GM18909 (cell line): Measurements from ENCODE around the gene AVEN.
A peak's percentile ranks its signal among the peaks of the same experiment; 100 is the strongest.

Experiments used
- ATAC-seq: cut with Tn5 transposase; IDR thresholded peaks from one replicate; pipeline ENCODE4 v1.9.1; 2021; ENCODE audit warnings: mild to moderate bottlenecking; ENCODE audit not compliant: unreplicated experiment, poor library complexity

The AVEN gene

DNA sequence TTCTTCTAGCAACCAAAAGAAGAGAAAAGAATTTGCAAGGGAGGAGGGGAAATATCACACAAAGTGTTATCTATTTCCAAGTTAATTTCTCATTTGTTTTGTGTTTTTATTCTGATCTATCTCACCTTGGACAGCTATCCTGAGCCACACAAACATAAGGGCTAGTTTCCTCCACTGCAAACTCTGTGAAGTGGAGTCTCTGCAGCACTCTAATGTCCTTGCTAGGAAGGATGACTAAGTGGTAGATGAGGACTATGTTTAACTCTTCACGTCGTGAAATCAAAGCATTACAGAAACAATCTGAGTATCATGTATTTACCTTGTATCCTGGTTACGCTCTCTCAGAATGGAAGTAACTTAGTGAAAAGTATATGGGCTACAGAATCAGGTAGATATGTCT, 104.6 kb downstream of the AVEN start:
- no peak for ATAC-seq

GRCh38 chr15:33932734-33933133, 106.3 kb downstream of the AVEN start:
- no peak for ATAC-seq

DNA sequence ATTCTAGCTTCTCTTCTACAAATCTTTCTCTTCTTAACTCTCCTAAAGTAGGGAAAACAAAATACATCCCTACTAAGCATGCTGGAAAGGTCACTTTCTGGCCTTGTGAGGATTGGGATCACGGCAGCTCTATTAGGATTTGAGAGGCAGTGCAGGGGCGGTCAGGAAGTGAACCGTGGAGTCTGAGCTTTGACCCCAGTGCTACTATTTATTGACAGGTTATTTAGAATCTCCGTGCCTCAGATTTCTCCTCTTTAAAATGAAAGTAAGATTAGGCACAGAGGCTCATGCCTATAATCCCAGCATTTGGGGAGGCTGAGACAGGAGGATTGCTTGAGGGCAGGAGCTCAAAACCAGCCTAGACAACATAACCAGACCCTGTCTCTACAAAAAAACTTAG, 112.7 kb downstream of the AVEN start:
- ATAC-seq, result no peak

DNA sequence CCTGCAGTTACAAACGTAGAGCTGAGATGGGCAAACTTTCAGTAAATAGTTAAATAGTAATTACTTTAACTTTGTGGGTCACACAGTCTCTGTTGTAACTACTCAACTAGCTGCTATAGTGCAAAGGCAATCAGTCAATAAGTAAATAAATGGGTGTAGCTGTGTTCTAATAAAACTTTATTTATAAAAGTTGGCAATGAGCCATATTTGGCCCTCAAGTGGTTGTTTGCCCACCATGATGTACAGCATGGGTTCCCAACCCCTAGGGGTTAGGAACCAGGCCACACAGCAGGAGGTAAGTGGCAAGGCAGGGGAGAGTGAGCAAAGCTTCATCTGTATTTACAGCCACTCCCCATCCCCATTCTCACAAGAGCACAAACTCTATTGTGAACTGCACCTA, 115.6 kb downstream of the AVEN start:
- ATAC-seq, result no peak

DNA sequence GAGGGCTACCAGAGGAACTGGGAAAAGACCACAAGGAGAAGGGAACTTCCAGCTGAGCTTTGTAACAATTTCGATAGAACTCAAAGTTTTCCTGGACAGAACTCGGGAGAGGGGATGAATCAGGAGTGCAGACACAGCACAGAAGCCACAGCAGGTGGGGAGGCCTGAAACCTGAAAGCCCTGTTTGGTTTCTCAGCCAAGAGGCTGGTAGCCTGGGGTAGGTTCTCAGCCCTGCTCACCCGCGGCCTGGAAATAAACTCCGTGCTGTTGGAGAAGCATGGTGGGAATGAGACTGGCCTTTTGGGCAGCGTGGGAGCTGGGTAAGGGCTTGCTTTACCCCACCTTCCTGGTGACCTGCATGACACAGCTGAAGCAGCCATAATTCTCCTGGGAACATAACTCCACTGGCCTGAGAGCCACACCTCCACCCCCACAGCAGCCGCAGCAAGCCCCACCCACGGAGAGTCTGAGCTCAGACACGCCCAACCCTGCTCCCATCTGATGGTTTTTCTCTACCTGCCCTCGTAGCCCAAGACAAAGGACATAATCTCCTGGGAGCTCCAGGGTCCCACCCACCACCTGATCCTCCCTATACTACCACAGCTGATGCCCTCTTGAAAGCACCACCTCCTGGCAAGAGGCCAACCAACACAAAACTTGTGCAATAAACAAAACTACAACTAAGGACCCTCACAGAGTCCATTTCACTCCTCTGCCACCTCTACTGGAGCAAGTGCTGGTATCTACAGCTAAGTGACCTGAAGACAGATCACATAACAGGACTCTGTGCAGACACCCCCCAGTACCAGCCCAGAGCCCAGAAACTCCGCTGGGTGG, 123.2 kb downstream of the AVEN start:
- no peak for ATAC-seq

DNA sequence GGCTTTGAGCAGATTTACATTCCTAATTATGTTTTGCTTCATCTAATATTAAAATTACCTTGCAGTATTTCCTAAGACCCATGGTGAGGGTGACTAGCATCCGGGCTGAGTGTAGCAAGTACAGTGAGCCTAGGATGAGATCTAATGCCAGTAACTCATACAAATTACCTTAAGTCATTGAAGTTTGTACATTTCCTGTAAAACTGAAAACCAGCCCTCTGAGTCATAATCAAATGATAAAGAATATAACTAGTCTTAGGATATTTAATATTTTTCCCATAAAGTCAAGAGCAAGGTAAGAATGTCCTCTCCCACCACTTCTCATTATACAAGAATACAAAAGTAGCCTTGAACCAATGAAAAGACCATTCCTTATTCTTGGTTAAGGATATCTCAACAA, 125.5 kb downstream of the AVEN start:
- ATAC-seq, result no peak

DNA sequence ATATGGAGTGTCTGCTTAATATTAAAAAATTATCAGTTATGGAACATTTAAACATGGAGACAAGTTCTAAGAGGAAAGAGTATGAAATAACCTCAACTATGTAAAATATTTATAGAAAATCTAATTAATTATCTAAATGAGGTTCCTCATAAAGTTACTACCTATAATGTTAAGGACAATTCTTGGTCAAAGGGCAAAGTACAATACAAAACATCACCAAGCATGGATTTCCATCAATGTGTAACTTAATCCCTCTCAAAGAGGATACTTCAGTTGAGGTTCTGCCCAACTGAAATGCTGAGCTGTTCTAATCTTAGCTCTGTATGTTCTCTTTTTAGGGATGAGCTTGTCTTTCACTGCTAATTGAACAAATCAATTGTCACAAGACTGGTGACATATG, 126.7 kb downstream of the AVEN start:
- ATAC-seq, result no peak

GRCh38 chr15:33910741-33911140, 128.3 kb downstream of the AVEN start:
- ATAC-seq, result no peak

- ATAC-seq, result no peak
These were observed 130.6 kb downstream of the AVEN start for GRCh38 chr15:33908406-33908805.

DNA sequence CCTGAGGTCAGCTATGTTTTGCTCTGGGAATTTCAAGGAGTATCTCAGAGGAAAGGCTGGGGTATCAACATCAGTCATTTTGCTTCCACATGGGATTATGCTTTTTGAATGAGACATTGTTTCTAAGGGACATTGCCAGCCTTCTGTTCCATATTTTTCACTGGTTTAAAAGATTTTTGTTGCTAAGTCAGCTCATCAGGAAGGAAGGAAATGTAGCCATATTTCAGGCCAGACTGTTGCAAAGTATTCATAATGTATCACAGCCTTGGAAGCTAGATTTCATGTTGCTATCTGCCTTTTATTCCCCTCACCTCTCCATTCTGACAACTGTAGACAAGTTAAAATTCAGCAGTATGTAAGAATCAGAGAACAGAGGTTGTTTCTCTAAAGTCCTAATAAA, 131.7 kb downstream of the AVEN start:
- no peak for ATAC-seq

GRCh38 chr15:33903661-33904060, 135.3 kb downstream of the AVEN start:
- no peak for ATAC-seq

DNA sequence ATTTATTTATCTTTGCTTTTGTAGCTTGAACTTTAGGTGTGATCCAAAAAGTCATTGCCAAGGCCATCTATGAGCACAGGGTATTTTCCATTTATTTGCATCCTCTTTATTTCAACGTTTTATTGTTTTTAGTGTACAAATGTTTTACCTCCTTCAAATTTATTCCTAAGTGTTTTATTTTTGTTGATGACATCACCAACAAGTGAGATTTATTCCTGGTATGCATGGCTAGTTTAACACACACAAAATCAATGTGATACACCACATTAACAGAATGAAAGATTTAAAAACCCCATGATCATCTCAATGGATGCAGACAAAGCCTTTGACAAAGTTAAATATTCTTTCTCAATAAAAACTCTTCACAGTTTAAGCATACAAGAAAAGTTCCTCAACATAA, 137.0 kb downstream of the AVEN start:
- ATAC-seq, result no peak

DNA sequence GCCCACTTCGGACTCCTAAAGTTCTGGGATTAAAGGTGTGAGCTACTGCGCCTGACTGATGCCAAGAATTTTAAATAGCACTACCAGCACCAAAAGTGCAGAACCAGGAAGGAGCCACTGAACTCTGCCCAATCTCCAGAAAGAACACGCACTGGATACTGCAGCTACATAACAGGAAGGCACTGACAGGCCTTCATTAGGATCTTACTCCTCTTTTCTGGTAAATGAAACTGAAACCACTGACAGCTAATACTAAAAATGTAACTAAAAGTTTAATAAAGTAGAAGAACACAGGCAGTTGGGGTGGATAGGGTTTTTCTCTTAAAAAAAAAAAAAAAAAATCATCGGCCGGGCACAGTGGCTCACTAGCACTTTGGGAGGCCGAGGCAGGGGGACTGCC, 144.8 kb downstream of the AVEN start:
- ATAC-seq, result peak; percentile 87

GRCh38 chr15:33888176-33888575, 150.8 kb downstream of the AVEN start:
- no peak for ATAC-seq

DNA sequence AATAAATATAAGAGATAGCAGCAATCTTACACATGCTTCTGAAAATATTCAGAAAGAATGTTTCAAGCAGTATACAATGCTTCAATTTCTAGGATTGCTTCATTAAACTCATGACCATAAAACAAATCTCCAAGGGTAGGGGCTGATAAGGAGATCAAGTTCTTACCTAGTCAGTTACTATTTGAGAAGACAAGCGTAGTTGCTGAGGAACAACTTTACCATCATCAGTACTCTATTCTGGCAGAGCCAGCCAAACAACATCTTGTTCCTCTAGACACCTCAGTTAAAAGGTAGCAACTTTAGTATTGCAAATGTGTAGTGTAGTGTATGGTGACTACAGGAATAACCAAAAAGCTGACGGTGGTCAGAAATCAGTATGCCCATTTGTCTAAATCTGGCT, 156.1 kb downstream of the AVEN start:
- ATAC-seq, result no peak

GRCh38 chr15:33874156-33874555, 164.8 kb downstream of the AVEN start:
- ATAC-seq, result no peak

GRCh38 chr15:33872416-33873106, 166.4 kb downstream of the AVEN start:
- no peak for ATAC-seq

- ATAC-seq, result no peak
These were observed 167.0 kb downstream of the AVEN start for GRCh38 chr15:33871980-33872379.

- no peak for ATAC-seq
These were observed 172.8 kb downstream of the AVEN start for GRCh38 chr15:33866101-33866737.

DNA sequence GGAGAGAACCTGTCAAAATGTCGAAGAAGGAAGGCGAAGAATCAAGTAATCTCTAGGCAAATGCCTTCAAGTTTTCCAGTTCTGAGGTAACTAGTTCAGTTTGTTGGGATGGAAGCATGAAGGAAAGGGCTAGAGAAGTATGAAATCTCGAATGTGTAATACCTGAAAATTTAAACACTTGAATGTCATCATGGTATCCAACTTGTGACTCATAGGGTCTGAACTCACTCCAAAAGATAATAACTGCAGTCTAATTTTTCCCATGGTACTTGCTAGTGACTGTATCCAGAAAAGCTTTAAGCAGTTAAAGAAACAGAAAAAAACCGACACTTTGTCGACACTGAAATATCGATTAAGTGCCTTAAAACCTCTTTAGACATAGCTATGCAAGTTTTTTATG, 173.6 kb downstream of the AVEN start:
- ATAC-seq, result no peak

GRCh38 chr15:33864360-33865075, 174.5 kb downstream of the AVEN start:
- ATAC-seq, result no peak
